ENCODE results near the gene TEX54. TPM values are rescaled to one million over a fixed set of nuclear protein-coding genes. Genes with fewer than 3 reads are reported as not detected.
A peak's percentile ranks its signal among the peaks of the same experiment; 100 is the strongest.

The TEX54 gene
- polyA plus RNA-seq, 2 of the 4 experiments (the other 2 are of a cell fraction): not detected

GRCh38 chr11:62881579-62882430 is 49.2 kb upstream of the TEX54 start:
- TF ChIP-seq USF2 (IDR thresholded peaks at IDR 0.05): peak; percentile 66
- no peak; a peak in 1 of 5 replicates for TF ChIP-seq RAD21 (conservative IDR thresholded peaks at IDR 0.05 in 1 of 2, IDR thresholded peaks at IDR 0.05 in 1 of 2)
- no peak for TF ChIP-seq MYC (IDR thresholded peaks at IDR 0.05; ENCODE audit: borderline replicate concordance, low read length)
- TF ChIP-seq JUNB (IDR thresholded peaks at IDR 0.05): peak; percentile 56
- 0 out of 2 replicates have a peak, but pooled peaks have one; percentile 38 for TF ChIP-seq RARB (CRISPR knock-in tag; IDR thresholded peaks at IDR 0.05)
- no peak for TF ChIP-seq NR3C1 (IDR thresholded peaks at IDR 0.05)
- TF ChIP-seq JUN (IDR thresholded peaks at IDR 0.05): peak in 1 of 2 experiments; percentile 55; a peak in 3 of 5 replicates
- TF ChIP-seq HEYL (CRISPR knock-in tag; IDR thresholded peaks at IDR 0.05): no peak
- peak; percentile 65 to 83; a peak in 3 of 4 replicates for TF ChIP-seq CEBPB (IDR thresholded peaks at IDR 0.05)
- no peak; the same call in 1 of the 2 replicates for TF ChIP-seq MAX (IDR thresholded peaks at IDR 0.05)
- peak; percentile 4; the same call in 1 of the 2 replicates for TF ChIP-seq REST (IDR thresholded peaks at IDR 0.05)
- no peak for TF ChIP-seq HMGXB4 (CRISPR knock-in tag; IDR thresholded peaks at IDR 0.05; ENCODE audit: borderline replicate concordance)
- no peak for TF ChIP-seq CHD2 (IDR thresholded peaks at IDR 0.05; ENCODE audit: low read length, partially characterized antibody)
- no peak for TF ChIP-seq CBX2 (IDR thresholded peaks at IDR 0.05; ENCODE audit: borderline replicate concordance, low read depth)
- TF ChIP-seq EP300 (IDR thresholded peaks at IDR 0.05): peak; percentile 47 to 73; a peak in 2 of 5 replicates
- TF ChIP-seq CBX8 (IDR thresholded peaks at IDR 0.05): no peak
- TF ChIP-seq FOXS1 (CRISPR knock-in tag; IDR thresholded peaks at IDR 0.05): no peak
- TF ChIP-seq TP53 (CRISPR knock-in tag; IDR thresholded peaks at IDR 0.05): peak; percentile 22; the same call in 1 of the 2 replicates
- TF ChIP-seq PBX3 (IDR thresholded peaks at IDR 0.05): no peak
- no peak for TF ChIP-seq ZSCAN20 (CRISPR knock-in tag; IDR thresholded peaks at IDR 0.05)
- TF ChIP-seq BHLHE40 (IDR thresholded peaks at IDR 0.05; ENCODE audit: low read depth, low read length): peak; percentile 81
- peak; percentile 69 for TF ChIP-seq FOSL2 (IDR thresholded peaks at IDR 0.05)
- peak; percentile 87 for TF ChIP-seq FOSL2 (CRISPR knock-in tag; IDR thresholded peaks at IDR 0.05)
- no peak for TF ChIP-seq HOXB13 (CRISPR knock-in tag; IDR thresholded peaks at IDR 0.05; ENCODE audit: low read depth)
- no peak for TF ChIP-seq ATOH8 (CRISPR knock-in tag; IDR thresholded peaks at IDR 0.05; ENCODE audit: low read depth)
- no peak for TF ChIP-seq RNF2 (IDR thresholded peaks at IDR 0.05; ENCODE audit: borderline replicate concordance, low read depth)
- no peak for TF ChIP-seq SREBF2 (IDR thresholded peaks at IDR 0.05)
- peak; percentile 29 for TF ChIP-seq MAFK (IDR thresholded peaks at IDR 0.05; ENCODE audit: partially characterized antibody)
- POLR2A ChIA-PET: interaction anchor here (0.6 to 3.2 kb wide), 14 partner anchors 8 to 210 kb away, joined by 3 to 48 read pairs (median 6); partner anchors contain the start of genes HNRNPUL2, POLR2G, STX5 and TEX54
- CTCF ChIA-PET: interaction anchor here (0.9 to 6.1 kb wide), 8 partner anchors 8 to 801 kb away, joined by 3 to 42 read pairs (median 7); no protein-coding TSS in a partner anchor
- H3K4me2 ChIP-seq: peak overlapping the region; percentile 95
- ATAC-seq (peak; percentile 65 to 70; a peak in 5 of 6 replicates), DNase-seq (ENCODE audit: low read depth in 1 of 2, low spot score in 1 of 2) (peak; percentile 97 to 98), FAIRE-seq (no peak)
- no peaks in the 10 kb centered on the region for H3K9me3 ChIP-seq
- H3K27ac ChIP-seq: peak overlapping the region; percentile 97 to 100
- peak overlapping the region; percentile 89 for H3K4me3 ChIP-seq
- H3K4me1 ChIP-seq: peaks cover 55% of the 10 kb centered on the region
- WGBS (ENCODE audit: missing lambda C conversion rate): 2% methylated on average over 18 of the region's 21 CpGs
